ENCODE data around the gene MAPKAPK2.

MAPKAPK2 gene

GRCh38 chr1:206686478-206687249, 2.0 kb downstream of the MAPKAPK2 start:
- peak overlapping the region; percentile 77 for H3K4me3 ChIP-seq (ENCODE audit: low read depth, low read length, poor library complexity, severe bottlenecking)
- H3K36me3 ChIP-seq (ENCODE audit: insufficient read depth, low read length): no peaks in the 10 kb centered on the region
- no peaks in the 10 kb centered on the region for H3K9me2 ChIP-seq (ENCODE audit: low read depth, low read length)
- H3K9ac ChIP-seq (ENCODE audit: low read length): peak overlapping the region; percentile 71
- peak overlapping the region; percentile 97 for H3K4me2 ChIP-seq (ENCODE audit: low read length)
- no peak for TF ChIP-seq CTCF (IDR thresholded peaks at IDR 0.05; ENCODE audit: low read length)
- no peak for TF ChIP-seq EZH2 (IDR thresholded peaks at IDR 0.05; ENCODE audit: borderline replicate concordance, low read length)
- no peaks in the 10 kb centered on the region for H3K79me2 ChIP-seq (ENCODE audit: insufficient read depth, low read length)
- H3K4me1 ChIP-seq (ENCODE audit: insufficient read depth, low read length, severe bottlenecking): peaks cover 40% of the 10 kb centered on the region
- no peaks in the 10 kb centered on the region for H3K9me3 ChIP-seq (ENCODE audit: low read length)
- no peak overlapping the region for H3K27ac ChIP-seq (ENCODE audit: low read depth, low read length, poor library complexity, severe bottlenecking)
- H4K20me1 ChIP-seq (ENCODE audit: insufficient read depth, low read length): no peaks in the 10 kb centered on the region
- H3F3A ChIP-seq (ENCODE audit: insufficient read depth, low read length): no peaks in the 10 kb centered on the region
- H2AFZ ChIP-seq (ENCODE audit: low read length): no peak overlapping the region
- no peaks in the 10 kb centered on the region for H3K27me3 ChIP-seq (ENCODE audit: insufficient read depth, low read length)

- H3K27ac ChIP-seq (ENCODE audit: low read depth, low read length, poor library complexity, severe bottlenecking): no peak overlapping the region
- H3K4me2 ChIP-seq (ENCODE audit: low read length): peak overlapping the region; percentile 97
- no peaks in the 10 kb centered on the region for H3K9me3 ChIP-seq (ENCODE audit: low read length)
- TF ChIP-seq EZH2 (IDR thresholded peaks at IDR 0.05; ENCODE audit: borderline replicate concordance, low read length): no peak
- no peak for TF ChIP-seq CTCF (IDR thresholded peaks at IDR 0.05; ENCODE audit: low read length)
- H3K36me3 ChIP-seq (ENCODE audit: insufficient read depth, low read length): no peaks in the 10 kb centered on the region
- H3K9ac ChIP-seq (ENCODE audit: low read length): no peak overlapping the region
- H3K27me3 ChIP-seq (ENCODE audit: insufficient read depth, low read length): no peaks in the 10 kb centered on the region
- H3K79me2 ChIP-seq (ENCODE audit: insufficient read depth, low read length): no peaks in the 10 kb centered on the region
- no peak overlapping the region for H2AFZ ChIP-seq (ENCODE audit: low read length)
- no peaks in the 10 kb centered on the region for H4K20me1 ChIP-seq (ENCODE audit: insufficient read depth, low read length)
- H3K4me1 ChIP-seq (ENCODE audit: insufficient read depth, low read length, severe bottlenecking): peaks cover 33% of the 10 kb centered on the region
- H3F3A ChIP-seq (ENCODE audit: insufficient read depth, low read length): no peaks in the 10 kb centered on the region
- peak overlapping the region; percentile 77 for H3K4me3 ChIP-seq (ENCODE audit: low read depth, low read length, poor library complexity, severe bottlenecking)
- H3K9me2 ChIP-seq (ENCODE audit: low read depth, low read length): no peaks in the 10 kb centered on the region
Measured at GRCh38 chr1:206687251-206687914, 2.7 kb downstream of the MAPKAPK2 start.

GRCh38 chr1:206687915-206688442, 3.3 kb downstream of the MAPKAPK2 start:
- no peak overlapping the region for H3K4me3 ChIP-seq (ENCODE audit: low read depth, low read length, poor library complexity, severe bottlenecking)
- H4K20me1 ChIP-seq (ENCODE audit: insufficient read depth, low read length): no peaks in the 10 kb centered on the region
- H3K9me2 ChIP-seq (ENCODE audit: low read depth, low read length): no peaks in the 10 kb centered on the region
- H2AFZ ChIP-seq (ENCODE audit: low read length): no peak overlapping the region
- no peaks in the 10 kb centered on the region for H3K36me3 ChIP-seq (ENCODE audit: insufficient read depth, low read length)
- H3K79me2 ChIP-seq (ENCODE audit: insufficient read depth, low read length): no peaks in the 10 kb centered on the region
- no peak overlapping the region for H3K9ac ChIP-seq (ENCODE audit: low read length)
- H3K4me2 ChIP-seq (ENCODE audit: low read length): no peak overlapping the region
- H3F3A ChIP-seq (ENCODE audit: insufficient read depth, low read length): no peaks in the 10 kb centered on the region
- no peak overlapping the region for H3K27ac ChIP-seq (ENCODE audit: low read depth, low read length, poor library complexity, severe bottlenecking)
- H3K9me3 ChIP-seq (ENCODE audit: low read length): no peaks in the 10 kb centered on the region
- H3K4me1 ChIP-seq (ENCODE audit: insufficient read depth, low read length, severe bottlenecking): peaks cover 27% of the 10 kb centered on the region
- no peaks in the 10 kb centered on the region for H3K27me3 ChIP-seq (ENCODE audit: insufficient read depth, low read length)
- TF ChIP-seq EZH2 (IDR thresholded peaks at IDR 0.05; ENCODE audit: borderline replicate concordance, low read length): no peak
- TF ChIP-seq CTCF (IDR thresholded peaks at IDR 0.05; ENCODE audit: low read length): no peak

All from OCI-LY1 (cell line).